H1 (cell line): ENCODE results near the gene ZNF256. TPM values are rescaled to one million over a fixed set of nuclear protein-coding genes. Genes with fewer than 3 reads are reported as not detected.
A peak's percentile ranks its signal among the peaks of the same experiment; 100 is the strongest.

ENCODE experiments used
- CTCF ChIA-PET: fragments of 300-600 bp; sonication (Branson Sonifier 250); formaldehyde crosslinking; loops from one replicate; lab custom pipeline; 2021; ENCODE audit not compliant: partially characterized antibody; lab: Charles Lee
- POLR2A ChIA-PET: fragments of 300-600 bp; sonication (Branson Sonifier 250); formaldehyde crosslinking; loops from one replicate; lab custom pipeline; 2021; ENCODE audit warnings: inconsistent platforms; ENCODE audit not compliant: partially characterized antibody; lab: Charles Lee
- DNase-seq, 2 experiments: peaks; one replicate each; pipeline versions ENCODE4 v3.0.0 to v3.0.0-alpha.2; 2010 to 2022; ENCODE audit warnings: low spot score in 2 of 2, low read depth in 1 of 2, mixed read lengths in 1 of 2
- FAIRE-seq: peaks from 2 replicates; lab custom pipeline; 2011; peaks lifted over from hg19 to GRCh38; lab: Jason Lieb, UNC
- H2AFZ ChIP-seq: 2 replicates; pipeline ENCODE4 v1.8.1; 2012; ENCODE audit warnings: low read length, inconsistent platforms
- H2AK5ac ChIP-seq: 2 replicates; pipeline ENCODE4 v1.6.1; 2013; ENCODE audit warnings: low read depth, low read length
- H2BK120ac ChIP-seq: replicated peaks from 2 replicates; pipeline ENCODE3; 2013; ENCODE audit warnings: low read depth, low read length, inconsistent platforms
- H2BK12ac ChIP-seq: 2 replicates; pipeline ENCODE4 v1.6.1; 2013; ENCODE audit warnings: low read depth, low read length
- H2BK15ac ChIP-seq: 2 replicates; pipeline ENCODE4 v1.6.1; 2013; ENCODE audit warnings: low read length
- H2BK20ac ChIP-seq: 2 replicates; pipeline ENCODE4 v1.6.1; 2013; ENCODE audit warnings: low read length
- H2BK5ac ChIP-seq: 2 replicates; pipeline ENCODE4 v1.6.1; 2013; ENCODE audit warnings: low read depth, low read length
- H3K14ac ChIP-seq: 2 replicates; pipeline ENCODE4 v1.6.1; 2013; ENCODE audit warnings: inconsistent platforms; ENCODE audit not compliant: insufficient read length
- H3K18ac ChIP-seq: 2 replicates; pipeline ENCODE4 v1.6.1; 2013; ENCODE audit warnings: low read length; ENCODE audit errors: extremely low read depth
- H3K23ac ChIP-seq: 2 replicates; pipeline ENCODE4 v1.6.1; 2013; ENCODE audit warnings: inconsistent platforms; ENCODE audit not compliant: insufficient read length
- H3K23me2 ChIP-seq: 2 replicates; pipeline ENCODE4 v1.6.1; 2013; ENCODE audit warnings: low read depth, low read length
- H3K27ac ChIP-seq: 2 replicates; pipeline ENCODE4 v1.6.1; 2011; ENCODE audit warnings: low read depth, low read length, inconsistent platforms
- H3K27me3 ChIP-seq, 4 experiments: replicated peaks in 1 of 4; 1 replicate in 1 of 4; 2 replicates in 3 of 4; pipeline versions ENCODE4 v1.6.1 to v1.8.1; 2011 to 2013; ENCODE audit warnings: low read length in 3 of 4, mild to moderate bottlenecking in 3 of 4, inconsistent platforms in 2 of 4, mixed read lengths in 2 of 4, moderate library complexity in 1 of 4; ENCODE audit not compliant: control insufficient read depth in 3 of 4, insufficient read depth in 3 of 4; ENCODE audit errors: extremely low read depth in 1 of 4
- H3K36me3 ChIP-seq, 4 experiments: 2 replicates each; pipeline versions ENCODE4 v1.6.1 to v1.8.1; 2011 to 2013; ENCODE audit warnings: mild to moderate bottlenecking in 4 of 4, low read length in 3 of 4, moderate library complexity in 2 of 4, control low read depth in 1 of 4, inconsistent platforms in 1 of 4; ENCODE audit not compliant: insufficient read depth in 4 of 4, control insufficient read depth in 2 of 4
- H3K4ac ChIP-seq: replicated peaks from 2 replicates; pipeline ENCODE3; 2013; ENCODE audit warnings: low read length, low read depth, mixed read lengths, inconsistent platforms; ENCODE audit not compliant: insufficient read length
- H3K4me1 ChIP-seq, 4 experiments: replicated peaks in 1 of 4; 1 replicate in 1 of 4; 2 replicates in 3 of 4; pipeline versions ENCODE4 v1.6.1 to v1.8.1; 2011 to 2013; ENCODE audit warnings: low read length in 3 of 4, inconsistent platforms in 2 of 4, mixed read lengths in 1 of 4; ENCODE audit not compliant: insufficient read depth in 4 of 4, control insufficient read depth in 3 of 4
- H3K4me2 ChIP-seq, 2 experiments: 2 replicates each; pipeline versions ENCODE4 v1.6.1 to v1.8.1; 2011 to 2013; ENCODE audit warnings: low read depth in 2 of 2, low read length in 2 of 2, control low read depth in 1 of 2, inconsistent platforms in 1 of 2, mild to moderate bottlenecking in 1 of 2; ENCODE audit not compliant: insufficient read depth in 1 of 2
- H3K4me3 ChIP-seq, 4 experiments: fragments of 200-600, 300-600 bp in 1 of 4; sonication (generic), shearing (Covaris generic), sonication (Bioruptor Twin) in 1 of 4; 2 replicates each; pipeline versions ENCODE4 v1.5.1 to v1.8.1; 2011 to 2016; ENCODE audit warnings: low read length in 4 of 4, low read depth in 3 of 4, control low read depth in 2 of 4, inconsistent platforms in 2 of 4, mild to moderate bottlenecking in 2 of 4, mixed read lengths in 1 of 4, moderate library complexity in 1 of 4; ENCODE audit not compliant: insufficient read depth in 2 of 4; ENCODE audit errors: extremely low read depth in 1 of 4
- H3K56ac ChIP-seq: replicated peaks from 2 replicates; pipeline ENCODE3; 2013; ENCODE audit warnings: low read depth, mild to moderate bottlenecking, mixed read lengths, low read length, inconsistent platforms; ENCODE audit not compliant: insufficient read length
- H3K79me1 ChIP-seq: 2 replicates; pipeline ENCODE4 v1.6.1; 2013; ENCODE audit warnings: low read depth, low read length, control low read depth
- H3K79me2 ChIP-seq, 2 experiments: 2 replicates each; pipeline versions ENCODE4 v1.6.1 to v1.8.1; 2012 to 2013; ENCODE audit warnings: low read length in 2 of 2, mild to moderate bottlenecking in 2 of 2, inconsistent platforms in 1 of 2; ENCODE audit not compliant: insufficient read depth in 2 of 2, control insufficient read depth in 1 of 2
- H3K9ac ChIP-seq, 4 experiments: replicated peaks in 1 of 4; 1 replicate in 1 of 4; 2 replicates in 3 of 4; pipeline versions ENCODE4 v1.6.1 to v1.8.1; 2011 to 2013; ENCODE audit warnings: low read depth in 3 of 4, low read length in 3 of 4, control low read depth in 2 of 4, mild to moderate bottlenecking in 2 of 4, moderate library complexity in 2 of 4, inconsistent platforms in 1 of 4; ENCODE audit errors: extremely low read depth in 1 of 4
- H3K9me3 ChIP-seq, 2 experiments: 2 replicates each; pipeline versions ENCODE4 v1.6.1 to v1.8.1; 2012 to 2013; ENCODE audit warnings: mild to moderate bottlenecking in 2 of 2, moderate library complexity in 2 of 2, control low read depth in 1 of 2, inconsistent platforms in 1 of 2, low read depth in 1 of 2, low read length in 1 of 2, mixed read lengths in 1 of 2; ENCODE audit not compliant: insufficient read depth in 2 of 2
- H4K20me1 ChIP-seq, 2 experiments: replicated peaks in 1 of 2; 2 replicates each; pipeline versions ENCODE3 to v1.8.1; 2011 to 2013; ENCODE audit warnings: inconsistent platforms in 2 of 2, low read length in 2 of 2, mild to moderate bottlenecking in 1 of 2; ENCODE audit not compliant: insufficient read depth in 2 of 2, control insufficient read depth in 1 of 2
- H4K5ac ChIP-seq: 2 replicates; pipeline ENCODE4 v1.6.1; 2013; ENCODE audit warnings: low read length, low read depth, mixed read lengths, inconsistent platforms; ENCODE audit not compliant: insufficient read length
- H4K8ac ChIP-seq: 2 replicates; pipeline ENCODE4 v1.8.0; 2013; ENCODE audit warnings: mild to moderate bottlenecking, moderate library complexity, low read length, inconsistent platforms; ENCODE audit not compliant: insufficient read depth; ENCODE audit errors: extremely low read depth
- H4K91ac ChIP-seq: replicated peaks from 2 replicates; pipeline ENCODE3; 2013; ENCODE audit warnings: low read length, mixed read lengths, inconsistent platforms; ENCODE audit not compliant: insufficient read length
- ZNF274 ChIP-seq: IDR thresholded peaks from 2 replicates; pipeline ENCODE4 v1.7.0; 2012; ENCODE audit warnings: low read length, borderline replicate concordance; ENCODE audit errors: extremely low read depth
- WGBS, 2 experiments: shearing (Covaris generic) in 1 of 2; methylation state at CpG; one replicate each; pipeline versions ENCODE4 v1.1.6 to v1.1.7; 2013 to 2015; ENCODE audit warnings: low lambda C conversion rate in 2 of 2, mixed read lengths in 2 of 2, inconsistent platforms in 1 of 2, low coverage in 1 of 2, missing lambda C conversion rate in 1 of 2; ENCODE audit not compliant: insufficient replicate concordance in 2 of 2, insufficient coverage in 1 of 2, insufficient read length in 1 of 2; ENCODE audit errors: extremely low coverage in 1 of 2, missing lambda C conversion rate in 1 of 2; 5-methylcytosine and 5-hydroxymethylcytosine counted together
- polyA plus RNA-seq, 7 experiments: library from polyadenylated mRNA; depleted of rRNA in 3 of 7; stranded (reverse) in 5 of 7; unstranded in 2 of 7; fragments of >200 nt in 5 of 7; fragments of 200-250 nt in 2 of 7; gene quantifications; 1 replicate in 5 of 7; 2 replicates in 1 of 7; 4 replicates in 1 of 7; pipeline versions ENCODE4 v1.2.1 to v1.2.3, GENCODE V29; 2011 to 2013; ENCODE audit warnings: missing spikeins in 2 of 7, mixed read lengths in 2 of 7
- total RNA-seq: library from RNA; stranded (reverse); fragmentation: NEBNext Ultra II Directional; extraction: Animal tissue kit (Norgen Biotek cat#: 25700); gene quantifications from 2 replicates; pipeline ENCODE4 v1.2.1, GENCODE V29; 2021

Gene ZNF256
- total and polyA plus RNA-seq, 2 of the 8 experiments (the other 6 are each of a cell fraction or from before 2014, with no cell fraction given), result 6.1 to 13.5 TPM

DNA sequence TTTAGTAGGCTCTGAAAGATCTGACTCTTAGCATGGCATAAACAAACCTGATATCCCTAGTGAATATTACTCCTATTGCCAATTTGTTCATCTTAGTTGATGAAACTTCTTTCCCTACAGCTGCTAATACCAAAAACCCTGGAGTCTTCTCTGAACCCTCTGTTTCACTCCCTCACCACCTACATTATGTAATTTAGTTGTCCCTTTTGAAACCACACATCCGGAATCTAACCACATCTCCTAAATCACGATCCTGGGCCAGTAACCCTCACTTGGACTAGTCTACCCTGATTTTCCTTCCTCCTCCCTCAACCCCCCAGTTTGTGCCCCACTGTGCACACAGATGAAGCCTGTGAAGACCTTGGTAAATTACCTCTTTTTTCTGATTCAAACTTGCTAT, 1.2 kb downstream of the ZNF256 start:
- Histone ChIP-seq H2BK5ac (no peak overlapping the region), H3K36me3 (peaks cover 14 to 29% (median 23%) of the 10 kb centered on the region in 4 experiments), H2BK20ac (no peak overlapping the region), H3K27me3 (no peaks in the 10 kb centered on the region), H3K56ac (no peak overlapping the region), H4K8ac (no peak overlapping the region), H3K4me2 (peak overlapping the region; percentile 98 to 99), H3K4ac (no peak overlapping the region), H3K18ac (no peak overlapping the region), H3K4me1 (peaks cover 0 to 9% (median 2%) of the 10 kb centered on the region in 4 experiments; a peak in 5 of 7 replicates), H4K5ac (no peak overlapping the region), H3K14ac (no peak overlapping the region), H2BK120ac (no peak overlapping the region), H3K9ac (peak overlapping the region in 3 of 4 experiments; percentile 83 to 92 (median 84); a peak in 5 of 7 replicates), H3K79me2 (peaks cover 29 to 57% of the 10 kb centered on the region in 2 experiments), H3K9me3 (peaks cover 16 to 32% of the 10 kb centered on the region in 2 experiments), H3K27ac (no peak overlapping the region), H3K23ac (no peak overlapping the region), H2BK12ac (no peak overlapping the region), H3K23me2 (peaks cover 5% of the 10 kb centered on the region; the same call in 1 of the 2 replicates), H4K20me1 (peaks cover 0 to 10% of the 10 kb centered on the region in 2 experiments), H2AK5ac (no peak overlapping the region), H2AFZ (no peak overlapping the region), H3K4me3 (peak overlapping the region; percentile 71 to 98 (median 88); a peak in 7 of 8 replicates), H2BK15ac (no peak overlapping the region), H4K91ac (no peak overlapping the region), H3K79me1 (peaks cover 30% of the 10 kb centered on the region)
- no peak for TF ChIP-seq ZNF274
- ChIA-PET CTCF (interaction anchor here (1.6 kb wide), 1 partner anchor 43 kb away, joined by 3 read pairs; no protein-coding TSS in a partner anchor), POLR2A (interaction anchor here (1.3 to 2.7 kb wide), 4 partner anchors 10 to 88 kb away, joined by 3 to 14 read pairs (median 6); partner anchors contain the start of genes ZNF417 and ZNF418)
- no peak for DNase-seq
- WGBS, 2 experiments, result 85% methylated on average over 2 of the region's 2 CpGs; no CpG with 5 or more reads in 1 of the 2 experiments
- no peak for FAIRE-seq
